Measurements from ENCODE around the gene TMEM170B. TPM values are rescaled to one million over a fixed set of nuclear protein-coding genes. Genes with fewer than 3 reads are reported as not detected.
A peak's percentile ranks its signal among the peaks of the same experiment; 100 is the strongest.

The TMEM170B gene
- total and polyA plus RNA-seq, 2 experiments from 2014 or later = 2.1 to 2.6 TPM

GRCh38 chr6:11494786-11495564, 42.6 kb upstream of the TMEM170B start:
- peak in 1 of 2 donors; percentile 35 for DNase-seq (ENCODE audit: low read depth in 1 of 2, low spot score in 1 of 2)
- Histone ChIP-seq H3K4me3 (no peak overlapping the region), H3K4me1 (ENCODE audit: low read depth) (peaks cover 5% of the 10 kb centered on the region), H3K36me3 (no peaks in the 10 kb centered on the region), H3K9me3 (ENCODE audit: low read depth) (no peaks in the 10 kb centered on the region), H3K27me3 (no peaks in the 10 kb centered on the region), H3K27ac (no peak overlapping the region)
- TF ChIP-seq CTCF (IDR thresholded peaks at IDR 0.05; ENCODE audit: low read depth, low read length) = no peak

GRCh38 chr6:11495565-11496145, 41.9 kb upstream of the TMEM170B start:
- H3K4me3 ChIP-seq = no peak overlapping the region
- DNase-seq (ENCODE audit: low read depth in 1 of 2, low spot score in 1 of 2) = no peak
- peaks cover 5% of the 10 kb centered on the region for H3K4me1 ChIP-seq (ENCODE audit: low read depth)
- TF ChIP-seq CTCF (IDR thresholded peaks at IDR 0.05; ENCODE audit: low read depth, low read length) = no peak
- H3K36me3 ChIP-seq = no peaks in the 10 kb centered on the region
- H3K27ac ChIP-seq = no peak overlapping the region
- H3K27me3 ChIP-seq = no peaks in the 10 kb centered on the region
- no peaks in the 10 kb centered on the region for H3K9me3 ChIP-seq (ENCODE audit: low read depth)

- Histone ChIP-seq H3K4me1 (ENCODE audit: low read depth) (peaks cover 5% of the 10 kb centered on the region), H3K9me3 (ENCODE audit: low read depth) (no peaks in the 10 kb centered on the region), H3K4me3 (no peak overlapping the region), H3K36me3 (no peaks in the 10 kb centered on the region), H3K27me3 (no peaks in the 10 kb centered on the region), H3K27ac (no peak overlapping the region)
- DNase-seq (ENCODE audit: low read depth in 1 of 2, low spot score in 1 of 2) = peak; percentile 79 to 91
- peak; percentile 81 for TF ChIP-seq CTCF (IDR thresholded peaks at IDR 0.05; ENCODE audit: low read depth, low read length)
Observed at GRCh38 chr6:11496152-11497060, 41.1 kb upstream of the TMEM170B start.

GRCh38 chr6:11497107-11497506, 40.4 kb upstream of the TMEM170B start:
- no peaks in the 10 kb centered on the region for H3K9me3 ChIP-seq (ENCODE audit: low read depth)
- H3K4me3 ChIP-seq = no peak overlapping the region
- no peaks in the 10 kb centered on the region for H3K36me3 ChIP-seq
- H3K27ac ChIP-seq = no peak overlapping the region
- no peak for DNase-seq (ENCODE audit: low read depth in 1 of 2, low spot score in 1 of 2)
- H3K4me1 ChIP-seq (ENCODE audit: low read depth) = peaks cover 5% of the 10 kb centered on the region
- no peak for TF ChIP-seq CTCF (IDR thresholded peaks at IDR 0.05; ENCODE audit: low read depth, low read length)
- no peaks in the 10 kb centered on the region for H3K27me3 ChIP-seq

- Histone ChIP-seq H3K4me1 (ENCODE audit: low read depth) (peaks cover 5% of the 10 kb centered on the region), H3K27ac (no peak overlapping the region), H3K9me3 (ENCODE audit: low read depth) (no peaks in the 10 kb centered on the region), H3K36me3 (no peaks in the 10 kb centered on the region), H3K4me3 (no peak overlapping the region), H3K27me3 (no peaks in the 10 kb centered on the region)
- no peak for TF ChIP-seq CTCF (IDR thresholded peaks at IDR 0.05; ENCODE audit: low read depth, low read length)
- no peak for DNase-seq (ENCODE audit: low read depth in 1 of 2, low spot score in 1 of 2)
Observed at GRCh38 chr6:11497881-11498280, 39.7 kb upstream of the TMEM170B start.

All from cardiac muscle cell (in vitro differentiated cells and primary cell).